Measurements from ENCODE around the gene HLA-E.
"Not testable (repeated sequence)": the region's sequence is repeated elsewhere in the genome, so short reads cannot be mapped to it uniquely, and the experiment has no call there.

GRCh38 chr6:30495060-30495459 lies 5.8 kb downstream of the HLA-E start:
- not testable (repeated sequence) for TF ChIP-seq EZH2 (IDR thresholded peaks at IDR 0.05; ENCODE audit: borderline replicate concordance, low read length); CTCF (conservative IDR thresholded peaks at IDR 0.05 in 1 of 2, IDR thresholded peaks at IDR 0.05 in 1 of 2; ENCODE audit: extremely low read depth in 1 of 2, insufficient read depth in 1 of 2, low read depth in 1 of 2, low read length in 2 of 2)
